K562 (cell line): ENCODE measurements around the gene NVL. TPM values are rescaled to one million over a fixed set of nuclear protein-coding genes. Genes with fewer than 3 reads are reported as not detected.

Source experiments
- ARHGAP35 ChIP-seq: fragments of 450-650 bp; IDR thresholded peaks from 2 replicates; pipeline ENCODE4 v1.6.1; 2018; ENCODE audit not compliant: partially characterized antibody
- DIDO1 ChIP-seq: fragments of 450-650 bp; IDR thresholded peaks from 2 replicates; pipeline ENCODE4 v1.6.1; 2016; ENCODE audit warnings: low read depth, missing biosample characterization, missing genetic modification characterization
- EP400 ChIP-seq: fragments of 450-650 bp; IDR thresholded peaks from 2 replicates; pipeline ENCODE4 v1.6.1; 2017; ENCODE audit warnings: antibody characterized with exemption, mild to moderate bottlenecking, moderate library complexity
- GMEB1 ChIP-seq: fragments of 250-450 bp; sonication (Bioruptor Pico); IDR thresholded peaks from 2 replicates; pipeline ENCODE4 v1.4.0; 2020; ENCODE audit warnings: mild to moderate bottlenecking
- KDM5B ChIP-seq: fragments of 200-600 bp; sonication (generic); IDR thresholded peaks from 2 replicates; pipeline ENCODE4 v1.6.1; 2012; ENCODE audit warnings: low read depth, mild to moderate bottlenecking, moderate library complexity, low read length, control low read depth, inconsistent platforms; ENCODE audit not compliant: insufficient replicate concordance
- KLF13 ChIP-seq: fragments of 450-650 bp; IDR thresholded peaks from 2 replicates; pipeline ENCODE4 v1.6.1; 2016; ENCODE audit warnings: missing genetic modification characterization, low read depth, mild to moderate bottlenecking, missing compliant biosample characterization, moderate library complexity, borderline replicate concordance
- KLF6 ChIP-seq: fragments of 250-450 bp; sonication (Bioruptor Pico); IDR thresholded peaks from 2 replicates; pipeline ENCODE4 v1.4.0; 2020; ENCODE audit warnings: mild to moderate bottlenecking, moderate library complexity, borderline replicate concordance
- L3MBTL2 ChIP-seq: fragments of 450-650 bp; IDR thresholded peaks from 2 replicates; pipeline ENCODE4 v1.6.1; 2016; ENCODE audit warnings: mild to moderate bottlenecking, moderate library complexity
- MEIS2 ChIP-seq: fragments of 450-650 bp; IDR thresholded peaks from 2 replicates; pipeline ENCODE4 v1.6.1; 2014; ENCODE audit warnings: mild to moderate bottlenecking; ENCODE audit not compliant: partially characterized antibody
- MTA2 ChIP-seq: fragments of 450-650 bp; IDR thresholded peaks from 2 replicates; pipeline ENCODE4 v1.6.1; 2016; ENCODE audit warnings: low read depth
- RREB1 ChIP-seq: fragments of 250-450 bp; sonication (Bioruptor Pico); IDR thresholded peaks from 2 replicates; pipeline ENCODE4 v1.4.0; 2020
- SAFB ChIP-seq: fragments of 200-400 bp; formaldehyde crosslinking; IDR thresholded peaks from 2 replicates; pipeline ENCODE4 v1.6.1; 2017; ENCODE audit warnings: low read depth, low read length, borderline replicate concordance
- SIX5 ChIP-seq, 2 experiments: IDR thresholded peaks; 2 replicates each; pipeline ENCODE4 v1.6.1; 2011; ENCODE audit warnings: low read length in 2 of 2, borderline replicate concordance in 1 of 2, low read depth in 1 of 2, mild to moderate bottlenecking in 1 of 2, moderate library complexity in 1 of 2; ENCODE audit not compliant: insufficient read depth in 1 of 2
- SNAPC5 ChIP-seq: fragments of 250-450 bp; sonication (Bioruptor Pico); IDR thresholded peaks from 2 replicates; pipeline ENCODE4 v1.8.0; 2021; ENCODE audit warnings: moderate library complexity, mild to moderate bottlenecking, inconsistent platforms
- SREBF2 ChIP-seq: sonication (generic); formaldehyde crosslinking; IDR thresholded peaks from 2 replicates; pipeline ENCODE4 v1.4.0; 2020; ENCODE audit warnings: mild to moderate bottlenecking, missing genetic modification reagents
- SRSF7 ChIP-seq: fragments of 200-400 bp; formaldehyde crosslinking; optimal IDR thresholded peaks from 2 replicates; pipeline ENCODE3; 2017; ENCODE audit warnings: mild to moderate bottlenecking, low read depth, low read length
- TRIM24 ChIP-seq, 2 experiments: fragments of 450-650 bp; IDR thresholded peaks; 2 replicates each; pipeline ENCODE4 v1.6.1; 2016
- ZBTB7A ChIP-seq: IDR thresholded peaks from 2 replicates; pipeline ENCODE4 v1.6.1; 2011; ENCODE audit warnings: low read depth, mild to moderate bottlenecking, low read length, moderate library complexity, borderline replicate concordance; ENCODE audit not compliant: control insufficient read depth
- ZNF263 ChIP-seq: sonication (generic); formaldehyde crosslinking; IDR thresholded peaks from 2 replicates; pipeline ENCODE4 v1.8.0; 2022; ENCODE audit warnings: mild to moderate bottlenecking, missing genetic modification reagents, borderline replicate concordance
- polyA plus RNA-seq, 8 experiments: library from polyadenylated mRNA; depleted of rRNA in 4 of 8; stranded (reverse) in 5 of 8; unstranded in 3 of 8; fragments of >200 nt; fragmentation: Nextera tagmentation in 2 of 8; fragmentation: Illumina TruSeq in 1 of 8; extraction: Ambion mirVana in 2 of 8; extraction: Trizol in 1 of 8; gene quantifications; 2 replicates each; pipeline versions ENCODE4 v1.2.1 to v1.2.3, GENCODE V29; 2011 to 2014; ENCODE audit warnings: inconsistent platforms in 1 of 8, missing spikeins in 1 of 8
- total RNA-seq, 7 experiments: library from RNA; depleted of rRNA in 6 of 7; stranded (reverse); fragments of >200 nt in 6 of 7; fragmentation: Illumina TruSeq in 2 of 7; extraction: Trizol in 2 of 7; gene quantifications; 2 replicates each; pipeline versions ENCODE4 v1.2.1 to v1.2.3, GENCODE V29; 2011 to 2021; ENCODE audit warnings: low replicate concordance in 1 of 7

Gene NVL
- total and polyA plus RNA-seq, 9 of the 15 experiments (the other 6 are each of a cell fraction or from before 2014, with no cell fraction given) = 32.5 to 86.6 (median 62.9) TPM

DNA sequence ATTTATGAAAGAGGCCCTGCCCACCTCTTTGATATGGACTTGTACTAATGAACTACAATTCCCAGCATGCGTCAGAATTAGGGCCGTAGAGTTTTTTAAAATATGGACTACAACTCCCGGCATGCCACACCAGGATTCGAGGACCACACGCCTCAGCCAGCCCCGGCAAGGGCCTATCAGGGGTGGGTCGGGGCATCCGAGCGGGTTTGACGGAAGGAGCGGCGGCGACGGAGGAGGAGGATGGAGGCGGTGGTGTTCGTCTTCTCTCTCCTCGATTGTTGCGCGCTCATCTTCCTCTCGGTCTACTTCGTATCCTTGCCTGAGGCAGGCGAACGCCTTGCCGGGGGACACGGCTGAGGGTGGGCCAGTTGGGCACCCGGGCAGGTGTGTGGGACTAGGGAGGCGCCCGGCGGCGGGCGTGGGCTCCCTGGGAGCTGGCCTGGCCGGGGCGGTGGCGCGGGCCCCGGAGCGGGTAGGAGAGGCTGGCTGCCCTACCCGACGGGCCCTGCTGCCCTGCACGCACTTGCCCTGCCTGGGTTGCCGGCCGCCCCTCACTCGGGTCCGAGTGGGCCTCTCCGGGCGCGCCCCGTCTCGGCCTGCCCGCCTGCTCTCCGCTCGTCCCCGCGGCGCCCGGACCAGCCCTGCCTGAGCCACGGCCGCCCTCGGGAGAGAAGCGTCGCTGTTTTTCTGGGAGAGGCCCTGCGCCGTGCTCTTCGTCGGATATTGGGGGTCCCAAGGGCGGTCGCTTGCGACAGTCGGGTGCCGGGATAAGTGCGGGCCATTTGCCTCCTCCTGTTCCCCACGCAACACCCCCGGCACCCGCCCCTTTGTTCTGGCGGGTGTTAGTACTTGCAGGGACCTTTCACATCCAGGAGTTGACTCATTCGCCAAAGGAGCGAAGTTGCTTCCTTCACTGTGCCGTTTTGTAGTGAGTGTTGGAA lies 27.0 kb upstream of the NVL start, which contains the start of gene CNIH4 (continued):
- peak; percentile 63; the same call in 1 of the 2 replicates for TF ChIP-seq ZBTB7A
- TF ChIP-seq L3MBTL2 = peak; percentile 72
- TF ChIP-seq ARHGAP35 = no peak
- TF ChIP-seq KLF13 = peak; percentile 53; the same call in 1 of the 2 replicates
- peak; percentile 90 for TF ChIP-seq KDM5B
- peak; percentile 14 for TF ChIP-seq MEIS2
- TF ChIP-seq TRIM24 (IDR thresholded peaks at IDR 0.05) = no peak
- no peak for TF ChIP-seq SREBF2 (CRISPR knock-in tag)
- TF ChIP-seq ZNF263 (CRISPR knock-in tag) = peak; percentile 51; the same call in 1 of the 2 replicates
- peak; percentile 71 for TF ChIP-seq GMEB1 (CRISPR knock-in tag)
- peak; percentile 18; the same call in 1 of the 2 replicates for TF ChIP-seq DIDO1
- no peak; the same call in 1 of the 2 replicates for TF ChIP-seq KLF6
- peak; percentile 91 to 94 for TF ChIP-seq SIX5 (IDR thresholded peaks at IDR 0.05; ENCODE audit: borderline replicate concordance in 1 of 2, insufficient read depth in 1 of 2, low read depth in 1 of 2, low read length in 2 of 2)
- peak; percentile 52 for TF ChIP-seq RREB1 (CRISPR knock-in tag)
- TF ChIP-seq SRSF7 = no peak
- TF ChIP-seq EP400 = peak; percentile 48; the same call in 1 of the 2 replicates
- no peak for TF ChIP-seq SNAPC5 (CRISPR knock-in tag)
- no peak for TF ChIP-seq MTA2
- peak; percentile 43; the same call in 1 of the 2 replicates for TF ChIP-seq SAFB
- TF ChIP-seq, all 486 proteins: peak for 135
